HG03378 (cell line): ENCODE results near the gene C22orf23.
"Not testable (repeated sequence)": the region's sequence is repeated elsewhere in the genome, so short reads cannot be mapped to it uniquely, and the experiment has no call there.

Experiments
- ATAC-seq: cut with Tn5 transposase; IDR thresholded peaks from one replicate; pipeline ENCODE4 v1.9.1; 2021; ENCODE audit warnings: mild to moderate bottlenecking, moderate library complexity; ENCODE audit not compliant: unreplicated experiment

The C22orf23 gene

DNA sequence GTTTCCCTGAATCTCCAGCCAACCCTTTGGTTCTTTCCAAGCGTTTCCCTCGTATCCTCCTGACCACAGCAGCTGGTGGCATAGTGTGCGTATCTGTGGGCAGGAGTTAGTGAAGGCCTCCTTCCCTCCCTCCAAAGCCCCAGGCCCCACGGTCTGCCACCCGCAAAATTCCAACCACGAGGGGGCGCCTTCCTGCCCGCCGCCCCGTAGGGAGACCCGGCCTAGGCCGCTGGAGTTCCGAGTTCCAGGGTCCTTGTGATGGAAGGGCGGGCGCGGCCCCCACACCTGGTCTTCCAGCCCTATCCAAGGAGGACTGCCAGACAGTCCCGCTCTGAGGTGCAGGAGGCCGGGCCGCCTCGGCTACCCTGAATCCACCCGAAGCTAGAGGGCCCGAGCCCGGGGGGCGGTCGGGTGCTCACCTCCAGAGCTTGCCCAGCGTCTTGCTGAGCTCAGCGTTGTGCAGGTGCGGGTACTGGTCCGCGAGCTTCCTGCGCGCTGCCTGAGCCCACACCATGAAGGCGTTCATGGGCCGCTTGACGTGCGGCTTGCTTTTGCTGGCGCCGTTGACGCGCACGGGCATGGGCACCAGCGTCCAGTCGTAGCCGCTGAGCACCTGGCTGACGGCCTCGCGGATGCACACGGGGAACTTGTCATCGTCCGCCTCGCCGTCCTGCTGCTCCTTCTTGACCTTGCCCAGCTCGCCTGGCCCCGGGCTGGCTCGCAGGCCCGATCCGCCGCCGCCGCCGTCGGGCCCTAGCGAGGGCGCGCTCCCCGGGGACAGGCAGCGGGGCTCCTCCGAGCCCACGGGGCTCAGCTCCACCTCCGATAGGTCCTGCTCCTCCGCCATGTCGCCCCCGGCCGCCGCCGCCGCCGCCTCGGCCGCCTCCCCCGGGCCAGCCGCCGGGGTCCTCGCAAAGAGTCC lies 29.8 kb upstream of the C22orf23 start:
- no peak for ATAC-seq

DNA sequence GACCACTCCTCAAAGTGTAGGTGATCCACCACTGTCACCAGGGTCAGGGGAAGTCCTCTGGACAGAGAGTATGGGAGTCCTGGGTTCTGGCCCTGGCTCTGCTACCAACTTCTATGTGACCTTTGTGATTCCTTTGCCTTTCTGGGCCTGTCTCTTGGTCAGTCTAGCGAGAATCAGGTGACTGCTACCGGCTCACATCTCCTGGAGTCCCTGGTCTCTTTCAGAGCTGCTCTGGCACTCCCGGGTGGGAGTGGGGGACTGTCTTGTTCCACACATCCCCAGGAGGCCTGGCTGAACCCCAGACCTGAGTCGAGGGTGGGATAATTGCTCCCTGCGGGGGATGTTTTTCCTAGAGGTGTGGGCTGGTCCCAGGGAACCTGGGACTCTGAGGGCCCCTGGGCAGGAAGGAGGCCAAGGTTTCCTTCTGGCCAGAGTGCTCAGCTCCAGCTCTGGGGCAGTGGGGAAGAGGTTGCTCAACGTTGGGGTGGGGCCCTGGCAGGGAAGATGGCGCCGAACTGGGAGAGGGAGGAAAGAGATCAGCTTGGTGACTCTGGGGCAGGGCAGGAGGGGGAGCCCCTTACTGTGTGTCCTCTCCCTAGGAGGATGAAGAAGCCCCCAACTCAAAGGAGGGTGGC lies 28.9 kb upstream of the C22orf23 start:
- ATAC-seq: no peak

DNA sequence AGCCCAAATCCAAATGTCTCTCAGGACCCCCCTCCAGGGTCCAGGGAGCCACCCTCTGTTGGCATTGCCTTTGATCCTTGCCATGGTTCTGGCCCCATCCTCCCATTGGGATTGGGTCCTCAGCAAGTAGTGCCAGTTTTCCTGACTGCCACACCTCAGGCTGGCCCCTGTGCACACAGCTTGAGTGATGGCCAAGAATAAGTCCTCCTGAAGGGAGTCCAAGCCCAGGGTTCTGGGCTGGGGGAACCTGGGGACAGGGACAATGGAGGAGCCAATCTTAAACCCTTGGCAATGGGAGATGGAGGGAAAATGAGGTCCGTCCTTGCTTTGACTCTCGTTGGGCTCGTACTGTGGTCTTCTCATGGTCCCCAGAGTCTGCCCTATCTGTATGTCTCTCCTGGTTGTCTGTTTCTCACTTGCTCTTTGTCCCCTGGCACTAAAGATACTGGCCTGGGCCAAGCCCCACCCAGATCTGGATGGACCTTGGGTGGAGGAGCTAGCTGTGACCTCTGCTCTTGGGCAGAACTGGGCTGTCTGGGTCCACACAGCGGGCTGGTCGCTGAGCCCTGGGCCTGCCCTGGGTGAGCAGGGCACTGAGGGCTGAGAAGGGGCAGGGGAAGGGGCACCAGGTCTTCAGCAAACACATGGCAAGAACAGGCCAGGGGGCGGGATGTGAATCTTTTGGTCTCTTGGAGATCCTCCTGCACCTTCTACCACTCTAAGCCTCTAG lies 28.0 kb upstream of the C22orf23 start:
- ATAC-seq: no peak

DNA sequence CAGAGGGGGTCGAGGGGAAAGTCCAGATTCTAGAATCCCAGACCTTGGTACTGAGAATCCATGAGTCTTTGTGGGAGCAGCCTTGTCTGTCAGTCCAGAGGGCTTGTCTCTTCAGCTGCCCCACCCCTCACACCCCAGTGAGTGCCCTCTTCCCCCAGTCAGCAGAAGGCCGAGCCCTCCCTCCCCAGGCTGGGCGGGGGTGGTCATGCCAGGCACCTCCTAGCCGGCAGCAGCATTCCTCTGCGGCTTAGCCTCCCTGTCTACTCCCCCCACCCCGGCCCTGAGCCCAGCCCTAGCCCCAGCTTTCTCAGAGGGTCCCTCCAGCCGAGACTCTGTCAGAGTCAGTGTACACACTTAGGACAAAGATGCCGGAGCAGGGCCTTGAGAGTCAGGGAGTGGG lies 26.4 kb upstream of the C22orf23 start:
- no peak for ATAC-seq

DNA sequence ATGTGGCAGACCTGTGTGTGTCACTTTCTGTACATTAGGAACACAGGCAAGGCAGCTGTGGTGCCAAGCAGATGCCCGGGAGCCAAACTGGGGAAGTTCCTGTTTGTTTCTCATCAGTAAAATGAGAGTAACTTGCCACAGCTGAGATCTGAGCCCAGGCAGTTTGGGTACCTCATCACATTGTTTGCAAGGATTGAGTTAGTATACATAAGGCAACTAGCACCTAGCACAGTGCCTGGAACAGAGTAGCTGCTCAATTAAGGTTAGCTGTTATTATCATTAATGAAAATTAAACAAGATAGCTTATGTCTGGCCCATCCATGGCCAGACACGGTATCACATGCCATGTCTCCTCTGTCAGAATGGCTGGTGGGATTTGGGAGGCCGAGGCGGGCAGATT lies 23.1 kb upstream of the C22orf23 start:
- no peak for ATAC-seq

DNA sequence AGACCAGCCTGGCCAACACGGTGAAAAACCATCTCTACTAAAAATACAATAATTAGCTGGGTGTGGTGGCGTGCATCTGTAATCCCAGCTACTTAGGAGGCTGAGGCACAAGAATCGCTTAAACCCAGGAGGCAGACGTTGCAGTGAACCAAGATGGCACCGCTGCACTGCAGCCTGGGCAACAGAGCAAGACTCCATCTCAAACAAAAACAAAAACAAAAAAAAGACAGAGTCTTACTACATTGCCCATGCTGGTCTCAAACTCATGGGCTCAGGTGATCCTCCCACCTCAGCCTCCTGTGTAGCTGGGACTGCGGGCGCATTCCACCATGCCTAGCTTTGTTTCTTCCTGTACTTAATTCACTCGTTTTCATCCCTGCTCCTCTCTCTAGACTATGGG lies 22.6 kb upstream of the C22orf23 start:
- not testable (repeated sequence) for ATAC-seq

DNA sequence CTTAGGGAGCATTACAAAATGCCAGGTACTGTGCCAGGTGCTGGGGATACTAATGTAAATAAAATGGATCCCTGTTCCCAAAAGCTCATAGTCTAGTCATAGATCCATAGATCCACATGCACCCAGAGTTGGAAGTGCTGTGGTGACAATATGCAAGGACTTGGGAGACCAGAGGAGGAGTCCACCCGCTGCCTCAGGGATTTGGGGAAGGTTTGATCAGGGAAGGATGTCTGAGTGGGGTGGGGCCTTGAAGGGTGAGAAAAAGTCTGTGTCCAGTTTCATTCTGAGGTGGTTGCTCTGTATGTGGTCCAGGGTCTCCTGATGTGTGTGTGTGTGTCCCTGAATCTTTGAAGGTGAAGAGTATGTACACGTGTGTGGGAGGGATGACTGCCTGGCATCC lies 21.8 kb upstream of the C22orf23 start:
- ATAC-seq: no peak

DNA sequence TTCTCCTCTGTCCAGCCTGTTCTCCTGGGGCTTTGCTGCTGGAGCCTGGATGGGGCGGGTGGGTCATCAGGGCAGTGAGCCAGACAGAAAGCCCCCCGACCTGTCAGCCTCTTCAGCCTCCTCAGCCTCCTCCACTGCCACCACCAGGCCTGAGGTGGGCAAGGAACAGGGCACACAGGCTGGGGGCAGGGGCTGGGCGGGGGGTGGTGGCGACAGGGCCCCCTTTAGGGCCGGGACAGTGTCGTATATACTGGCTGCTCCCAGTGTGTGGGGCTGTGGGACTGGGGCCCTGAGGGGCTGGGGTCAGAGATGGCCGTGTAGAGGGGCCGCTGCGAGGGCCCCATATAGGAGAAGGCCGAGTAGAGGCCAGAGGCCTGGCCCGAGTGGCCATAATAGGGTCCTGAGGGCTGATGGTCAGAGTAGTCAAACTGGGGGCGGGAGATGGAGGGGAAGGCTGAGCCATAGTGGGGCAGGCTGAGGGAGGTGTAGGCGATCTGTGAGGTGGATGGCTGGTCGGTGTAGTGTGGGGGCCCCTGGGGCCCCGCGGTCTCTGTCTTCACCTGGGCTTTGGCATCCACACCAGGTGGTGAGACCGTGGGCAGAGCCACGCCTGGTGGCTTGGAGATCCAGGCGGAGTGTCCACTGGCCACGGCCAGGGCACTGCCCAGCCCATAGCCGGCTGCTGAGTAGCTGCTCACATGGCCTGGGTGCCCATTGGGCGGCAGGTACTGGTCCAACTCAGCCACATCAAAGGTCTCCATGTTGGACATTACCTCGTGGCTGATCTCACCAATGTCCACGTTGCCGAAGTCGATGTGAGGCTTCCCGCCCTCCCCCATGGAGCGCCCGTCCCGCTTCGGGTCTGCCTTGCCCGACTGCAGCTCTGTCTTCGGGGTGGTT lies 20.1 kb upstream of the C22orf23 start:
- no peak for ATAC-seq

DNA sequence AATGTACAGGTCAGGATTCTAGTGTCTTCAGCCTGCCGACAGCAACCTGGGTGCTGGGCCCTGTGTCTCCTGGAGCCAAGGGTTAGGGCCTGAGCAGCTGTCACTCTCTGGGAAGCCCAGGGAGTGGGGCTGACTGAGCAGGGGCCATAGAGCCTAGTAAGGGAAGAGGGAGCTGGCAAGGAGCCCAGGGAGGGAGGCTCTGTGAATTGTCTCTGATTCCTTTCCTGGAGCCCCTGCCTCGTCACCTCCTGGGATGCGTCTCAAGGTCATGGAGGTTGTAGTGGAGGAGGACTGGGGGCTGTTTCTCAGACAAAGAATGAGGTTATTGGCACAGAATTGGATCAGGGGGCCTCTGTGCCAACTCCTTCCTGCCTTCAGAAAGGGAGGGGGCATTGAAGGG lies 19.1 kb upstream of the C22orf23 start:
- no peak for ATAC-seq

DNA sequence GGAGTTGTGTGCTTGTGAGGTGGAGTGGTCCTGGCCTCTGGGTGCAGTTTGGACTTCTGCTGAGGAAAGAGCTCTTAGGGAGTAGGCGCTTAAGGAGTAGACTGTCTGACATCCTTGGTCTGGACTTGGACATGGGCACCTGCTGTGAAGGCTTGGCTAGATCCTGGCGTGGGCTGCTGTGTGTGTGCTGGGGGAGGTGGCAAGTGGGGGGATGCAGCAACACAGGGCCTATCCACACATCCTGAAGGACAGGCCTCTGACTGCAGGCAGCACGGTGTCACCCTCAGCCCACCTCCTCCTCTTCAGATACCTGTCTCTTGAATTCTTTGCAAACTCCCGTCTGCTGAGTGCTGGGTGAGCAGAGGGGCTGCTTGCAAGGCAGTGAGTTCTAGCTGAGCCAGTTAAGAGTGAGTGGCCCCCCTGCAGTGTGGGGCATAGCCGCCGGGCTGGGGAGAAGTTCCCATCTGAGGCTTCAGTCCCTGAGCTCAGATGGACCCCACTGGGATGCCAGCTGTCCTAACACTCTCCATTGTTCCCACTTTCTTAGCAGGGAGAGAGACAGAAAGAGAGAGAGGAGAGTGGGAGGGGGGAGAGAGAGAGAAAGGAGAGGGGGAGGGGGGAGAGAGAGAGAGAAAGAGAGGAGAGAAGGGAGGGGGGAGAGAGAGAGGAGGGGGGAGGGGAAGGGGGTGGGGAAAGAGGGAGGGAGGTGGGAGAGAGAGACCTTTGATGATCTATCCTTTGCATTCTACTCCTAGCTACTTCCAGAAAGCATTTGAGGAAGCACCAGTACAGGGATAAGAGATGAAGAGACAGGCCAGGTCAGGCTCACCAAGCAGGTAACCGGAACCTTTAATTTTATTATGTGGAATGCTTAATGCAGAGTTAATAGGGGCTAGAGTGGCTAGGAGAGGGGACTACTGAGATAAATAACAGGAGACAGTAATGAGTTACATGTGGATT lies 18.4 kb upstream of the C22orf23 start:
- no peak for ATAC-seq

DNA sequence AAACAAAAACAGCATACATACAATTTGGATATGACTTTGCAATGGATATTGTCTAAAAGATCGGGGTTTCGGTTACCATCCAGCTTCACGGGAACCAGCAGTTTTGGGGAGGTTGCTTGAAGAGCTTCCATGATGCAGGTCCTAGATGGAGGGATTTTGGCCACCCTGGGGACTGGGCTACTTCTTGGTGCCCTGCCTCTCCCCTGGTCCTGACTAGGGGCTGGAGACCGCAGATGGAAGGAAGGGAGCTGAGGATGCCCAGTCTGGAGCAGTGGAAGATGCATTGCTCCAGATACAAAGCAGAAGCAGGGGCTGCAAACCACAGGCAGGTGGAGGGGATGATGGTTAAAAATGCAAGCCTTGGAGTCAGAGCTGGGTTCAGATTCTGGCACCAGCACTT lies 17.5 kb upstream of the C22orf23 start:
- ATAC-seq: no peak

DNA sequence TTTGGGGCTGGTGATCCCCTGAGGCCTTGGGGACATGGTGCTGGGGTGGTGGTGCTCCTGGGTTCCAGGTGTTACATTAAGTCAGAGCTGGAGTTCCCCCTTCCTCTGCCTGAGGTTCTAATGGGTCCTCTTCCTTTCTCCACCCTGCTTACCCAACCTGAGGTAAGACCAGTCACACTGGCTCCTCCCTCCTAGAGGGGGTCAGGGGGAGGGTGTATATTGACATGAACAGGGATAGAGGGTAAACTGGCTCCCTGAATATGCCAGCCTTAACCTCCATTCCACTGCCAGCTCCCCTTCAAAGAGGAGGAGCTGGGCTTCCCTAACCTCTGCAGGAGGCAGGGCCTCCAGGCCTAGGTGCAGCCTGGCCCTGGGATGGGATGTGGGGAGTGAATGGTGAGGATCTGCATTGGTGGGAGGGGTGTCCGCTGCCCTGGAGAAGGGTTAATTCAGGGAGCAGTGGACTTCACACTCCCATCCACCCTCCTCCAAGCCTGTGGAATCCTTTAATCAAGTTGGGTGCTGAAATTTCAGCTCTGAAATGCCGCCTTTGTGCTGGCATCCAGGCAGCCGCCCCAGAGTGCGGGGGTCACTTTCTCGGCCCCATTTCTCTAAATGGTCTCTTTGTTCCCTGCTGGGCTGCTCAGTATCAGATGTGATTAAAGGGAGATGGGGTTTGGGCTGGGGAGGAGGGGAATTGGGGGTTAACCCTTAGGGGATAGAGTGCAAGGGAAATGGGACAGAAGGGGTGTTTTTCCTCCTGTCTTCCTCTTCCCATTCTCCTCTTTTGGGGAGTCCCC lies 15.3 kb upstream of the C22orf23 start:
- ATAC-seq: no peak

DNA sequence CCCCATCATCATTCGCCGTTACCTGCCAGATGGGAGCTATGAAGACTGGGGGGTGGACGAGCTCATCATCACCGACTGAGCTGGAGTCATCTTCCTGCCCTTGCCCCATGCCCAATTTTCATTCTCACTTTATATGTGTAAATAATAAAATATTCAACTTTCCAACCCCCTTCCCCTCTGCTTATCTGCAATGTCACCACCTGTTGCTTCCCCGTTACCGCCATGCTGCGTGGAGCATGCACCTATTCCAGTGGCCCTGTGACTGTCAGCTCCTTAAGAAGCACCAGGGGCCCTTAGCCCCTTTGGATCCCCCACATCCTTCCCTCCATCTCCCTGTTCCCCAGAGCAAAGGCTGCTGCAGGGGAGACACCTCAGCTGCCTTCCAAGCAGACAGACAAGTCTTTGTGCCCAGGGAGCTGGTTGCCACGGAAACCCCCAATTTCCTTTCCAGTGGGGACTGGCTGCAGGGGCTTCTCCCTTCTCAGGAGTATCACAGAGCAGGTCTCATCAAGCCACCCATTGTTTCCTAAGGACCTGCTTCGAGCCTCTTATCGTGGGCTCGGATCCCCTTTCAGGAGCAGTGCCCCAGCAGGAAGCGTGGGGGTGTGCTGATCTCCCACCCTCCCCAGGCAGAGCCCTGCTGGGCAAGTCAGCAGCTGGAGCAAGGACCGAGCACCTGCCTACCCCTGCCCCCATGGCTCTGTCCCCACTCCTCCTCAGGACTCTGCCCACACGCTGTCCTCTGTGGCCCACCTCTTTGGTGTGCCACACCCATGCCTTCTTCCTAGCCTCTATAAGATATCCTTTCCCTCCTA lies 14.4 kb upstream of the C22orf23 start:
- no peak for ATAC-seq

DNA sequence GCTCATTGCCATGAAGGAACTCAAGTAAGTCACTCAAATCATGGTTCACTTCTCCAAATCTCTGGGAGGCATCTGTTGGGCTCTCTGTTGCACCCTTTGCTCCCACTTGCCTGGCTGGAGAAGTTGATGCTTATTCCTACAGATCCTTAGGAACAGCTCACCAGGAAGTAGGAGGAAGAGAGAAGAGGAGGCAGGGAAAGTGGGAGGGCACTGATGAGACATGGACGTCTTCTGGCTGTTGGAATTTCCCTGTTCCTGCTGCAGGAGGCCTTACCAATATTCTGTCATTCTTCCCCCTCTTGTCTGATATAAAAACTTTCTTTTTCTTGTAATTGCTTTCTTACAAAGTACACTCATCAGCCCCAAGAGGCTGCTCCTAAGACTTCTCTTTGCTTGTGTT lies 13.7 kb upstream of the C22orf23 start:
- ATAC-seq: no peak

DNA sequence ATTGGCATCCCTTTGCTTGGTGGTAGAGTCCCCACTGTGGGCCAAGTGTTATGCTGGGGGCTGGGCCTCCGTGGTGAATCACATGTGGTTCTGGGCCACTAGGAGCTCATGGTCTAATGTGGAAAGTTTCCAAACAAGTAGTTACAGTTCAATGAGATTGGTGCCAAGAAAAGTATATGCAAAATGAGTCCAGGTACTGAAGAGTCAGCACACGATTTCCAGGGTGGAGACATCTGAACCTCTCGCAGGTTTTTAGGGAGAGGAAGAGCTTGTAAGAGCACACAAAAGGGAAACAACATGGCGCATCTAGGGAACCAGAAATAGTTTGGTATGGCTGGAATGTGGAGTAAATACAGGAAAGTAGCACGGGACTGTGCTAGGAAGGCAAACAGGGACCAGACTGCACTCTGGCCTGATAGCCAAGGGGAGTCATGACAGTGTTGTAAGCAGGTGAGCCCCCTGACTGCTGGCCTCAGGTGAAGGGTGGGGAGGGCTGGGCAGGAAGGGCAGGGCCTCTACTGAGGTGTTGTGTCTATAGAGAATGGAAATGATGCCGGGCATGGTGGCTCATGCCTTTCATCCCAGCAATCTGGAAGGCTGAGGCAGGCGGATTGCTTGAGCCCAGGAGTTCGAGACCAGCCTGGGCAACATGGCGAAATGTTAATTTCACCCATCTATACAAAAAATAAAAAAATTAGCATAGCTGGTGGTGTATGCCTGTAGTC lies 12.7 kb upstream of the C22orf23 start:
- no peak for ATAC-seq

DNA sequence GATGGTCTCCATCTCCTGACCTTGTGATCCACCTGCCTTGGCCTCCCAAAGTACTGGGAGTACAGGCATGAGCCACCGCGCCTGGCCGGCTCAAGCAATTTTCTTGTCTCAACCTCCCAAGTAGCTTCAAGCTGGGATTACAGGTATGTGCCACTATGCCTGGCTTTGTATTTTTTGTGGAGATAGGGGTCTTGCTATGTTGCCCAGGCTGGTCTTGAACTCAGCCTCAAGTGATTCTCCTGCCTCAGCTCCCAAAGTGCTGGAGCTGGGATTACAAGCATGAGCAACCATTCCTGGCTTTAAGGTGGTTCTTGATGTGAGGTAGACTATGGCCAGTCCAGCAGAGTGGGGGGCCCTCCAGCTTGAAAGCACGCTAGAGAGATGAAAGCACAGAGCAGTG lies 7.7 kb upstream of the C22orf23 start:
- ATAC-seq: no peak

DNA sequence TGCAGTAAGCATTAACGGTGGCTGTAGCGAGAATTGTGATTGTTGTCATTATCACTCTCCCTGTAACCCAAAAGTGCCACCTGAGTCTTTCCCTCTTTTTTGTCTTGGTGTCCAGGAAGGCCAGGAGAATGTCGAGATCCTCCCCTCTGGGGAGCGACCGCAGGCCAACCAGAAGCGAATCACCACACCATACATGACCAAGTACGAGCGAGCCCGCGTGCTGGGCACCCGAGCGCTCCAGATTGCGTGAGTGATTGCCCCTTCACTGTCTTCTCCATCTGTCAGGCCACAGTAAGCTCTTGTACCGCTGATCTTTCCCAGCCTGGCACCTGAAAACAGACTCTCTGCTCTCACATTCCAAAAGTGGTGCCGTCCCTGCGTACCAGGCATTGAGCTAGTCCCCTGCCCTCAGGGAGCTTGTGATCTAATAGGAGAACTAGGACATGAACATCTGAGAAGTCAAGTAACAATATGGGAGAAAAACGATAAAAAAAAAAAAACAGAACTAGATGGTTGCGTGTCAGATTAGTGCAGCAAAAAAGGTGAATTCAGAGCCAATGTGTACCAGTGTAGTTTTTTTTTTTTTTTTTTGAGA lies 5.9 kb upstream of the C22orf23 start:
- ATAC-seq: no peak
